Upper lobe of left lung (tissue), 4 donors: Measurements from ENCODE around the gene GRK5.
A peak's percentile ranks its signal among the peaks of the same experiment; 100 is the strongest.

Experiments used
- POLR2AphosphoS5 ChIP-seq, 2 donors: sonication (generic); formaldehyde crosslinking; IDR thresholded peaks; one replicate each; pipeline ENCODE4 v1.5.1; 2017; ENCODE audit warnings: antibody characterized with exemption in 2 of 2
- TF ChIP-seq, protein P1 (sequence below), 6 experiments: fragments of 450-650 bp in 4 of 6; fragments of 200-600 bp in 2 of 6; sonication (generic) in 2 of 6; IDR thresholded peaks; one replicate each; pipeline ENCODE4 v1.5.1; 2016 to 2019; ENCODE audit warnings: antibody characterized with exemption in 6 of 6

DNA sequence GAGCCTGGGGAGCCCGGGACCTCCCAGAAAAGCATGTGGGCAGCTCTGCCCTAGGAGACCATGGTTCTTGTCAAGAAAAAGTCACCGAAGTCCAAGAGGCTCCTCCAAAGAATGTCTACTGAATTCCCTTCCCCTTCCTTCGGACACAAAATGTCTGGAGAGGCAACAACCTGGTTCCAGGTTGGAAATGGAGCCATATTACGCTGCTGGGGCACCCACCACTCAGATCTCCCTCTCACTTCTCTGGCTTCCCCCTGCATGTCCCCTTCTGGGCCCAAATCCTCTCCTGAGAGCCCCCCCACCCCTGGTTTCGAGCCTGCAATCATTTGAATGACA, 282.6 kb downstream of the GRK5 start:
- TF ChIP-seq POLR2AphosphoS5 (IDR thresholded peaks at IDR 0.05): no peak
- TF ChIP-seq, protein P1, sequence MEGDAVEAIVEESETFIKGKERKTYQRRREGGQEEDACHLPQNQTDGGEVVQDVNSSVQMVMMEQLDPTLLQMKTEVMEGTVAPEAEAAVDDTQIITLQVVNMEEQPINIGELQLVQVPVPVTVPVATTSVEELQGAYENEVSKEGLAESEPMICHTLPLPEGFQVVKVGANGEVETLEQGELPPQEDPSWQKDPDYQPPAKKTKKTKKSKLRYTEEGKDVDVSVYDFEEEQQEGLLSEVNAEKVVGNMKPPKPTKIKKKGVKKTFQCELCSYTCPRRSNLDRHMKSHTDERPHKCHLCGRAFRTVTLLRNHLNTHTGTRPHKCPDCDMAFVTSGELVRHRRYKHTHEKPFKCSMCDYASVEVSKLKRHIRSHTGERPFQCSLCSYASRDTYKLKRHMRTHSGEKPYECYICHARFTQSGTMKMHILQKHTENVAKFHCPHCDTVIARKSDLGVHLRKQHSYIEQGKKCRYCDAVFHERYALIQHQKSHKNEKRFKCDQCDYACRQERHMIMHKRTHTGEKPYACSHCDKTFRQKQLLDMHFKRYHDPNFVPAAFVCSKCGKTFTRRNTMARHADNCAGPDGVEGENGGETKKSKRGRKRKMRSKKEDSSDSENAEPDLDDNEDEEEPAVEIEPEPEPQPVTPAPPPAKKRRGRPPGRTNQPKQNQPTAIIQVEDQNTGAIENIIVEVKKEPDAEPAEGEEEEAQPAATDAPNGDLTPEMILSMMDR (IDR thresholded peaks at IDR 0.05): peak in 2 of 6 experiments; percentile 1 to 37
